Retinal pigment epithelial cell (primary cell): ENCODE data around the gene PCSK6.

ENCODE experiments used
- DNase-seq: peaks from one replicate; pipeline ENCODE4 v3.0.0-alpha.2; 2010; ENCODE audit warnings: low read depth
- H3K4me3 ChIP-seq: 2 replicates; pipeline ENCODE4 v1.5.1; 2011; ENCODE audit warnings: mild to moderate bottlenecking, low read length, control low read depth, moderate library complexity
- TF ChIP-seq, protein P1 (sequence below): conservative IDR thresholded peaks from 2 replicates; pipeline ENCODE4 v1.5.1; 2011; ENCODE audit warnings: low read depth, low read length, control low read depth, inconsistent platforms

Gene PCSK6

GRCh38 chr15:101528917-101529299, 39.4 kb upstream of the PCSK6 start:
- DNase-seq, result no peak

GRCh38 chr15:101528108-101528916, 38.8 kb upstream of the PCSK6 start:
- DNase-seq, result no peak
- TF ChIP-seq, protein P1, sequence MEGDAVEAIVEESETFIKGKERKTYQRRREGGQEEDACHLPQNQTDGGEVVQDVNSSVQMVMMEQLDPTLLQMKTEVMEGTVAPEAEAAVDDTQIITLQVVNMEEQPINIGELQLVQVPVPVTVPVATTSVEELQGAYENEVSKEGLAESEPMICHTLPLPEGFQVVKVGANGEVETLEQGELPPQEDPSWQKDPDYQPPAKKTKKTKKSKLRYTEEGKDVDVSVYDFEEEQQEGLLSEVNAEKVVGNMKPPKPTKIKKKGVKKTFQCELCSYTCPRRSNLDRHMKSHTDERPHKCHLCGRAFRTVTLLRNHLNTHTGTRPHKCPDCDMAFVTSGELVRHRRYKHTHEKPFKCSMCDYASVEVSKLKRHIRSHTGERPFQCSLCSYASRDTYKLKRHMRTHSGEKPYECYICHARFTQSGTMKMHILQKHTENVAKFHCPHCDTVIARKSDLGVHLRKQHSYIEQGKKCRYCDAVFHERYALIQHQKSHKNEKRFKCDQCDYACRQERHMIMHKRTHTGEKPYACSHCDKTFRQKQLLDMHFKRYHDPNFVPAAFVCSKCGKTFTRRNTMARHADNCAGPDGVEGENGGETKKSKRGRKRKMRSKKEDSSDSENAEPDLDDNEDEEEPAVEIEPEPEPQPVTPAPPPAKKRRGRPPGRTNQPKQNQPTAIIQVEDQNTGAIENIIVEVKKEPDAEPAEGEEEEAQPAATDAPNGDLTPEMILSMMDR, result no peak
- no peak overlapping the region for H3K4me3 ChIP-seq

More at GRCh38 chr15:101528917-101529299, 39.4 kb upstream of the PCSK6 start:
- no peak overlapping the region for H3K4me3 ChIP-seq
- TF ChIP-seq, protein P1, result no peak

DNA sequence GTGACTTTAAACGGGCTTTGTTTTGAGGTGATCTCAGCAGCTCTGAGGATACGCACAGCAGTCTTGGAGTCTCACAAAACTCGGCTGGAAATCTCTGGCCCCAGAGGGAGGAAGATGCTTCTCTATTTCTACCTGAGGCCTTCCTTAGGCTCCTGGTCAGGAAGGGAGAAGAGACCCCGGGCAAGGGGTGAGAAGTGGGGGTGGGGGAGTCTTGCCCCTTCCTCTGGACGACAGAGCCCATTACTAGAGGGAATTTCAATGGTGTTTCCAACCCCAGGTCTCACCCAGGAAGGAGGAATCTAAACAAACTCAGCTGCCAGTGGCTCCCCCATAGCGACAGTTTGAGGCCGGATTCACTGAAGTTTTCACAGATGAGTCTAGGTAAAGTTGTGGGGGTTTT, 37.4 kb upstream of the PCSK6 start:
- TF ChIP-seq, protein P1, result no peak
- no peak overlapping the region for H3K4me3 ChIP-seq
- no peak for DNase-seq

- no peak overlapping the region for H3K4me3 ChIP-seq
- DNase-seq, result no peak
- TF ChIP-seq, protein P1, result no peak
Observed at GRCh38 chr15:101526442-101526841, 36.9 kb upstream of the PCSK6 start.

- TF ChIP-seq, protein P1, result no peak
- no peak for DNase-seq
- no peak overlapping the region for H3K4me3 ChIP-seq
Observed at GRCh38 chr15:101526021-101526420, 36.5 kb upstream of the PCSK6 start.

DNA sequence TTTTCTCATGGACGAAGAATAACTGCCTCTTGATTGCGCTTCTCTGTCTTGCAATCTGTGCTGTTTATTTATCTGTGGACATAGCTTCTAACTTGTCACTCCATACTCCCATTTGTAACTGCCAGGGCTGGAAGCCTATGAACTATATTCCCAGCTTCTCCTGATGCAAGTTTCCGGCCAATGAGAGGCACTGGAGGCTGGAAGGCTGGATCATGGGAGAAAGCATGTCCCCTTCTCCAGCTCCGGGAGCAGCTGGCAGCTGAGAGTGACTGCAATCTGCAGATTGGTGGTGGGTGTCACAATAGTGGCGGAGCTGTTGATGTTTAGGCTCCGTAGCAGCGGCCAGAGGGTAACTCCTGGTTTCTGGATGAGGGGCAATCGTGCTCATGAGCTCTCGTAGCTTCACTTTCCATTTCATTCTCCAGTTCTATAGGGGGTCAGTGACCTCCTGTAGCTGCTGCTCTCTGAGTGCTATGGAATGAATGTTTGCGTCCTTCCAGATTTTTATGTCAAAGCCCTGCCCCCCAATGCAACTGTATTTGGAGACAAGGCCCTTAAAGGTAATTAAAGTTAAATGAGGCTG, 35.7 kb upstream of the PCSK6 start:
- no peak for DNase-seq
- TF ChIP-seq, protein P1, result no peak
- no peak overlapping the region for H3K4me3 ChIP-seq

GRCh38 chr15:101523560-101523940, 34.0 kb upstream of the PCSK6 start:
- no peak overlapping the region for H3K4me3 ChIP-seq
- TF ChIP-seq, protein P1, result no peak
- DNase-seq, result no peak
